Measurements from ENCODE around the gene UGT1A8.

The UGT1A8 gene

GRCh38 chr2:233655043-233655442 lies 37.6 kb downstream of the UGT1A8 start:
- TF ChIP-seq, protein P1, sequence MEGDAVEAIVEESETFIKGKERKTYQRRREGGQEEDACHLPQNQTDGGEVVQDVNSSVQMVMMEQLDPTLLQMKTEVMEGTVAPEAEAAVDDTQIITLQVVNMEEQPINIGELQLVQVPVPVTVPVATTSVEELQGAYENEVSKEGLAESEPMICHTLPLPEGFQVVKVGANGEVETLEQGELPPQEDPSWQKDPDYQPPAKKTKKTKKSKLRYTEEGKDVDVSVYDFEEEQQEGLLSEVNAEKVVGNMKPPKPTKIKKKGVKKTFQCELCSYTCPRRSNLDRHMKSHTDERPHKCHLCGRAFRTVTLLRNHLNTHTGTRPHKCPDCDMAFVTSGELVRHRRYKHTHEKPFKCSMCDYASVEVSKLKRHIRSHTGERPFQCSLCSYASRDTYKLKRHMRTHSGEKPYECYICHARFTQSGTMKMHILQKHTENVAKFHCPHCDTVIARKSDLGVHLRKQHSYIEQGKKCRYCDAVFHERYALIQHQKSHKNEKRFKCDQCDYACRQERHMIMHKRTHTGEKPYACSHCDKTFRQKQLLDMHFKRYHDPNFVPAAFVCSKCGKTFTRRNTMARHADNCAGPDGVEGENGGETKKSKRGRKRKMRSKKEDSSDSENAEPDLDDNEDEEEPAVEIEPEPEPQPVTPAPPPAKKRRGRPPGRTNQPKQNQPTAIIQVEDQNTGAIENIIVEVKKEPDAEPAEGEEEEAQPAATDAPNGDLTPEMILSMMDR (IDR thresholded peaks at IDR 0.05), result no peak

GRCh38 chr2:233656443-233656842 lies 39.0 kb downstream of the UGT1A8 start:
- TF ChIP-seq, protein P1 (IDR thresholded peaks at IDR 0.05), result no peak

- TF ChIP-seq, protein P1 (IDR thresholded peaks at IDR 0.05), result no peak
Observed at GRCh38 chr2:233658610-233659009, 41.2 kb downstream of the UGT1A8 start.

DNA sequence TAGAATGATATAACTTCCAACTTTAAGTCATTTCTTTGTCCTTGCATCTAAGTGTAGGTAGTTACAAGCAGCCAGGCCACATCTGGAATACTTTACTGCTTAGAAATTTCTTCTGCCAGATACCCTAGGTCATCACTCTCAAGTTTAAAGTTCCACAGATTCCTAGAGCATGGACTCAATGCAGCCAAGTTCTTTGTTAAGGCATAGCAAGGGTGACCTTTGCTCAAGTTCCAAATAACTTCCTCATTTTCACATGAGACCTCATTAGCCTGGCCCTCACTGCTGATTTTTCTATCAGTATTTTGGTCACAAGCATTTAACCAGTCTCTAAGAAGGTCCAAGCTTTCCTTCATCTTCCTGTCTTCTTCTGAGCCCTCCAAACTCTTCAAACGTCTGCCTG lies 46.5 kb downstream of the UGT1A8 start:
- TF ChIP-seq, protein P1 (IDR thresholded peaks at IDR 0.05), result no peak

- TF ChIP-seq, protein P1 (IDR thresholded peaks at IDR 0.05), result no peak
Observed at GRCh38 chr2:233668605-233669260, 51.3 kb downstream of the UGT1A8 start.

DNA sequence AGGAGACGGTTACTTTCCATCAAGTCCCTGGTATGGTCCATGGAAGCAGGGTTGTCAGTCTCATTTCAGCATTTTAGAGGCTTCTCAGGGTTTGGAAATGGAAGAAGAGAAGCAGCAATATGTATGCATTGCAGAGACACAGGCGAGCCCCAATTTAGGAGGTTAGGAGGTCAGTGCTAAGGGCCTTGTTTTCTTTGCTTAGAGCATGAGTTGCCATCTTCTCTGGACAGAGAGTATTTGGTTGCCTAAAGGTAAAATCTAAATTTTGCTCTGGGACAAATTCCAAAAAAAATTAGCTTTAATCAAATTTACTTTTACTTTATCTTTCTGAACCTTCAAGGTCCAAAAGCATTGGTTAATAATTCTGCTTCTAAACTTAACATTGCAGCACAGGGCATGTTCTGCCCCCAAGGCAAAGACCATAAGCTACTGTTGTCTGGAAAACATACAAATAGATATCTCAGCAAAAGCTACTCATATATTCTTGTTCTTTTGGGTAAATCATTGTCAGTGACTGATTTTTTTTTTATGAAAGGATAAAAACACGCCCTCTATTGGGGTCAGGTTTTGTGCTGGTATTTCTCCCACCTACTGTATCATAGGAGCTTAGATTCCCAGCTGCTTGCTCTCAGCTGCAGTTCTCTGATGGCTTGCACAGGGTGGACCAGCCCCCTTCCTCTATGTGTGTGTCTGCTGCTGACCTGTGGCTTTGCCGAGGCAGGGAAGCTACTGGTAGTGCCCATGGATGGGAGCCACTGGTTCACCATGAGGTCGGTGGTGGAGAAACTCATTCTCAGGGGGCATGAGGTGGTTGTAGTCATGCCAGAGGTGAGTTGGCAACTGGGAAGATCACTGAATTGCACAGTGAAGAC lies 54.1 kb downstream of the UGT1A8 start, which contains the start of gene UGT1A9:
UGT1A9 (plus strand) TSS at position 609 of the 872 bp plus-strand sequence; CDS start at position 646, 37 bp downstream.
- TF ChIP-seq, protein P1 (IDR thresholded peaks at IDR 0.05), result no peak

GRCh38 chr2:233672886-233673285 lies 55.5 kb downstream of the UGT1A8 start:
- TF ChIP-seq, protein P1 (IDR thresholded peaks at IDR 0.05), result no peak
